Adrenal gland (tissue), 12 donors: ENCODE data around the gene PSMG2. TPM values are rescaled to one million over a fixed set of nuclear protein-coding genes. Genes with fewer than 3 reads are reported as not detected.

Source experiments
- DNase-seq, 7 donors: peaks; one replicate each; pipeline ENCODE4 v3.0.0-alpha.2; 2019 to 2020
- H3K27ac ChIP-seq, 5 donors: fragments of 200-600 bp; sonication (generic) in 4 of 5; 1 replicate in 3 of 5; 2 replicates in 2 of 5; pipeline versions ENCODE4 v1.5.1 to v1.8.0; 2016 to 2020; ENCODE audit warnings: mild to moderate bottlenecking in 1 of 5
- H3K27me3 ChIP-seq: fragments of 200-600 bp; 2 replicates; pipeline ENCODE4 v1.8.0; 2021
- H3K36me3 ChIP-seq, 2 donors: fragments of 200-600 bp; replicated peaks in 1 of 2; 1 replicate in 1 of 2; 2 replicates in 1 of 2; pipeline versions ENCODE4 v1.5.1 to v1.8.0; 2018 to 2022
- H3K4me1 ChIP-seq, 2 donors: fragments of 200-600 bp; replicated peaks in 1 of 2; 1 replicate in 1 of 2; 2 replicates in 1 of 2; pipeline versions ENCODE4 v1.5.1 to v1.8.0; 2018 to 2021
- H3K4me3 ChIP-seq, 4 donors: fragments of 200-600 bp; sonication (generic) in 3 of 4; one replicate each; pipeline ENCODE4 v1.5.1; 2016 to 2018
- H3K9me3 ChIP-seq, 3 donors: fragments of 200-600 bp; sonication (generic) in 1 of 3; replicated peaks in 1 of 3; 1 replicate in 2 of 3; 2 replicates in 1 of 3; pipeline versions ENCODE4 v1.5.1 to v1.8.0; 2016 to 2021
- CTCF ChIP-seq, 6 experiments: fragments of 450-650 bp in 4 of 6; fragments of 200-600 bp in 2 of 6; sonication (generic) in 1 of 6; IDR thresholded peaks; 1 replicate in 5 of 6; 2 replicates in 1 of 6; pipeline versions ENCODE4 v1.5.1 to v1.8.0; 2016 to 2021; ENCODE audit warnings: antibody characterized with exemption in 6 of 6, mild to moderate bottlenecking in 2 of 6, moderate library complexity in 1 of 6
- POLR2A ChIP-seq, 2 donors: fragments of 450-650 bp; IDR thresholded peaks; one replicate each; pipeline ENCODE4 v1.6.1; 2017; ENCODE audit warnings: antibody characterized with exemption in 2 of 2, mild to moderate bottlenecking in 2 of 2, moderate library complexity in 1 of 2
- WGBS, 4 donors: extraction: QIAGEN DNeasy Blood & Tissue Kit in 2 of 4; methylation state at CpG; one replicate each; pipeline versions ENCODE4 v1.1.5 to v1.1.7; 2013 to 2017; 5-methylcytosine and 5-hydroxymethylcytosine counted together
- intact Hi-C, 2 donors: fragments of 100-400 bp; cut with DNase I; formaldehyde crosslinking; loops; one replicate each; pipeline versions ENCODE4 v1.14.1 to v1.15.0; 2022 to 2023
- polyA plus RNA-seq, 3 donors: library from polyadenylated mRNA; stranded (reverse); fragments of 200-250 nt in 2 of 3; fragments of 350-450 nt in 1 of 3; fragmentation: Illumina TruSeq in 1 of 3; extraction: RNeasy Lipid Tissue Mini Kit (QIAGEN cat#74804) in 1 of 3; gene quantifications; one replicate each; pipeline ENCODE4 v1.2.3, GENCODE V29; 2013 to 2014
- total RNA-seq, 9 donors: library from RNA; depleted of rRNA in 4 of 9; stranded (reverse); fragments of >200 nt in 4 of 9; fragments of 120-200 nt in 1 of 9; fragmentation: NEBNext Ultra II Directional in 1 of 9; extraction: Animal tissue kit (Norgen Biotek cat#: 25700) in 1 of 9; gene quantifications; one replicate each; pipeline versions ENCODE4 v1.1.0 to v1.2.4, GENCODE V29; 2013 to 2023
- donor health status: healthy with polysubstance abuse.
- donor health status: Bipolar disorder and iron deficiency.
- donor health status: DM: yes; HTN: yes; CAD: no.
- donor health status: DM: no; HTN: no; CAD: no.
- donor health status: DM: no; HTN: no; CAD: no.
- donor health status: DM: yes; HTN: yes; CAD: no.

PSMG2 gene
- total and polyA plus RNA-seq, 12 donors: 54.9 to 99.9 (median 86.0) TPM

DNA sequence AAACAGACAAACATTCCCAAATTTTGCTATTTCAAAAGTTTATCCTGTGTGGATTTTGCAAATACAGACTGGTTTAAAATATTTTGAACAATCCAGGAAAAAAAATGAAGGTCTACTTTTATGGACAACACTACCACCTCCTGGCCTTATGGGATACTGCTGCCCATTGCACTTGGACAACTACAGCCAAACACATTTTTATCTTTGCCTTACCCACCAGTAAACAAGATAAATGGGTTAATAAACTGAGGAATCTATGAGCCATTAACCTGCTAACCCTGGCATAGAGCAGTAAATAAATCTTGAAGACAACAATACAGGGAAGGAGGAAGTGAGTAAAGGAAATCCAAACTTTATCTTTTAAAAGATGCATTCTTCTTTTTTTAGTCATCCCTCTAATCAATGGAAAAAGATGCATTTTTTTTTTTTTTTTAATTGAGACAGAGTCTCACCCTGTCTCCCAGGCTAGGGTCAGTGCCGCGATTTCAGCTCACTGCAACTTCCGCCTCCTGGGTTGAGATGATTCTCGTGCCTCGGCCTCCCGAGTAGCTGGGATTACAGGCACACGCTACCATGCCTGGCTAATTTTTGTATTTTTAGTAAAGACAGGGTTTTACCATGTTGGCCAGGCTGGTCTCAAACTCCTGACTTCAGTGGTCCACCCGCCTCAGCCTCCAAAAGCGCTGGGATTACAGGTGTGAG, 42.8 kb upstream of the PSMG2 start:
- TF ChIP-seq POLR2A (IDR thresholded peaks at IDR 0.05): no peak
- TF ChIP-seq CTCF (IDR thresholded peaks at IDR 0.05): peak; percentile 84 to 98 (median 94)
- peaks cover 5 to 28% of the 10 kb centered on the region in 2 donors for H3K4me1 ChIP-seq
- H3K27ac ChIP-seq: peak overlapping the region in 2 of 5 donors; percentile 5 to 22
- intact Hi-C loops: loop anchor here (5.0 to 10.0 kb wide), 2 partner anchors 115 to 268 kb away; no protein-coding TSS in a partner anchor
- H3K4me3 ChIP-seq: no peak overlapping the region
- H3K9me3 ChIP-seq: no peaks in the 10 kb centered on the region
- DNase-seq: peak; percentile 34 to 85 (median 60)
- H3K36me3 ChIP-seq: no peaks in the 10 kb centered on the region
- no peaks in the 10 kb centered on the region for H3K27me3 ChIP-seq
- WGBS, 4 donors: 51 to 69% (median 68%) methylated on average over 9 of the region's 9 CpGs

DNA sequence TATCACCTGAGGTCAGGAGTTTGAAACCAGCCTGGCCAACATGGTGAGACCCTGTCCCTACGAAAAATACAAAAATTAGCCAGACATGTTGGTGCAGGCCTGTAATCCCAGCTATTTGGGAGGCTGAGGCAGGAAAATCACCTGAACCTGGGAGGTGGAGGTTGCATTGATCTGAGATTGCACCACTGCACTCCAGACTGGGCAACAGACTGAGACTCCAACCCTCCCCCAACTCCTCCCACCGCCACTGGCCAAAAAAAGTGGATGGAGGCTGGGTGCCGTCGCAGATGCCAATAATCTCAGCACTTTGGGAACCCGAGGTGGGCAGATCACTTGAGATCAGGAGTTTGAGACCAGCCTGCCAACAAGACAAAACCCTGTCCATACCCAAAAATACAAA, 34.8 kb upstream of the PSMG2 start:
- Histone ChIP-seq H3K36me3 (peaks cover 0 to 4% of the 10 kb centered on the region in 2 donors), H3K4me3 (no peak overlapping the region), H3K4me1 (no peaks in the 10 kb centered on the region), H3K9me3 (no peaks in the 10 kb centered on the region), H3K27me3 (no peaks in the 10 kb centered on the region), H3K27ac (no peak overlapping the region)
- intact Hi-C loops: no loop called here
- TF ChIP-seq POLR2A (IDR thresholded peaks at IDR 0.05) (no peak), CTCF (IDR thresholded peaks at IDR 0.05) (no peak)
- 92 to 96% (median 94%) methylated on average over 5 of the region's 5 CpGs for WGBS, 4 donors
- DNase-seq: no peak

- Histone ChIP-seq H3K27ac (peak overlapping the region; percentile 59 to 87 (median 70)), H3K4me3 (peak overlapping the region in 1 of 4 donors; percentile 52), H3K4me1 (peaks cover 0 to 15% of the 10 kb centered on the region in 2 donors), H3K36me3 (peaks cover 0 to 5% of the 10 kb centered on the region in 2 donors), H3K9me3 (no peaks in the 10 kb centered on the region), H3K27me3 (no peaks in the 10 kb centered on the region)
- TF ChIP-seq CTCF (IDR thresholded peaks at IDR 0.05): no peak
- TF ChIP-seq POLR2A (IDR thresholded peaks at IDR 0.05): peak in 1 of 2 donors; percentile 64
- 20 to 40% (median 26%) methylated on average over 8 of the region's 8 CpGs for WGBS, 4 donors
- intact Hi-C loops: no loop called here
- DNase-seq: peak; percentile 33 to 79 (median 62)
Measured at GRCh38 chr18:12679183-12679786, 23.6 kb upstream of the PSMG2 start.

DNA sequence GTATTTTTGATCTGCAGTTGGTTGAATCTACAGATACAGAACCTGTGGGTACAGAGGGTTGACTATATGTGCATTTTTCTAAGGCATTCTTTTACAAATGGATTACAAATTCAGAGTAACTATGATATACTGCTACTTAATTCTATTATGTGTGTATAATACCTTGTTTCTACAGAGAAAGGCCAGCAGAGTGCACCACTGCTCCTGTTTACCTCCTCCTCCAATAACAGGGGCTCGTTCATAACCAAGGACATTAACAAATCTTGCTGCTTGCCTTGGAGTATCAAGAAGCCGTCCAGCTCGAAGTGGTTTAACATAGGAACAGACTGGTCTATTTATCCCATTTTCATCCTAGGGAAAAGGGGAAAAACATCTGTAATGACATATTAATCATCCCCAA, 16.7 kb upstream of the PSMG2 start:
- H3K36me3 ChIP-seq: no peaks in the 10 kb centered on the region
- H3K27ac ChIP-seq: no peak overlapping the region
- H3K4me3 ChIP-seq: no peak overlapping the region
- intact Hi-C loops: no loop called here
- H3K9me3 ChIP-seq: no peaks in the 10 kb centered on the region
- peaks cover 0 to 5% of the 10 kb centered on the region in 2 donors for H3K4me1 ChIP-seq
- H3K27me3 ChIP-seq: no peaks in the 10 kb centered on the region
- TF ChIP-seq POLR2A (IDR thresholded peaks at IDR 0.05) (no peak), CTCF (IDR thresholded peaks at IDR 0.05) (peak in 4 of 6 experiments; percentile 17 to 34 (median 27))
- DNase-seq: peak in 3 of 7 donors; percentile 28 to 60 (median 47)
- 32 to 60% (median 47%) methylated on average over 3 of the region's 3 CpGs for WGBS, 4 donors
